NT2/D1 (cell line): ENCODE measurements around the gene ECHDC3.

Experiments
- SUZ12 ChIP-seq: IDR thresholded peaks from 2 replicates; pipeline ENCODE4 v1.6.1; 2011; ENCODE audit not compliant: insufficient read length, insufficient read depth; ENCODE audit errors: extremely low read depth
- YY1 ChIP-seq: IDR thresholded peaks from 2 replicates; pipeline ENCODE4 v1.6.1; 2011; ENCODE audit not compliant: insufficient read length, insufficient read depth

DNA sequence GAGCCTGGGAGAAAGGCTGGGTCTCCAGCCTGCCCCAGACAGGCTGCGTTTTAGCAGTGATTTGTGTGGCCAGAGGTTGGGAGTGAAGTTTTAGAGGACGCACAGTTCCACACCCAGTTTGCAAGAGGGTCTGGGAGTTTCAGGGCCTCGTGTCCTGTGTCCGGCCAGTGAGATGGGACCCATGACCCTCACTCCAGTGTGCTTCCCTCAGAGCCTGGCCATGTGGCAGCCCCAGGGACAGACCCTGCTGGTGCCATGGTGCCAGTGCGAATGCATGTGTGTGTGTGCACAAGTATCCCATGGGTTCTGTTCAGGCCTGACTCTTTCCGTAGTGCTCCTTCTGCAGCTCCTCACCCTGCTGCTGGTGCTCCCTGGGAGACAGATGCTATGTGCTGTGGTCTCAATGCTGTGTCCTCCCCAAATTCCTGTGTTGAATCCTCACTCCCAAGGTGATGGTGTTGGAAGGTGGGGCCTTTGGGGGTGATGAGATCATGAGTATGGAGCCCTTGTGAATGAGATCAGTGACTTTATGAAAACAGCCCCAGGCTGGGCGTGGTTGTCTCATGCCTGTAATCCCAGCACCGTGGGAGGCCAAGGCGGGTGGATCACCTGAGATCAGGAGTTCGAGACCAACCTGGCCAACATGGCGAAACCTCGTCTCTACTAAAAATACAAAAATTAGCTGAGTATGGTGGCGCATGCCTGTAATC, 16.5 kb downstream of the ECHDC3 start:
- TF ChIP-seq SUZ12 (no peak), YY1 (no peak)
